ENCODE measurements around the gene IQSEC1.

Gene IQSEC1

GRCh38 chr3:12908136-12908730 is 165.0 kb downstream of the IQSEC1 start:
- DNase-seq (ENCODE audit: low read depth in 2 of 2): no peak

GRCh38 chr3:12907729-12908128 is 165.5 kb downstream of the IQSEC1 start:
- DNase-seq (ENCODE audit: low read depth in 2 of 2): no peak

- no peak for DNase-seq (ENCODE audit: low read depth in 2 of 2)
Measured at GRCh38 chr3:12907296-12907695, 165.9 kb downstream of the IQSEC1 start.

GRCh38 chr3:12906916-12907290 is 166.3 kb downstream of the IQSEC1 start:
- no peak for DNase-seq (ENCODE audit: low read depth in 2 of 2)

GRCh38 chr3:12906141-12906915 is 166.9 kb downstream of the IQSEC1 start:
- no peak for DNase-seq (ENCODE audit: low read depth in 2 of 2)

GRCh38 chr3:12905316-12906071 is 167.7 kb downstream of the IQSEC1 start:
- no peak for DNase-seq (ENCODE audit: low read depth in 2 of 2)

- no peak for DNase-seq (ENCODE audit: low read depth in 2 of 2)
Measured at GRCh38 chr3:12904951-12905315, 168.3 kb downstream of the IQSEC1 start.

- DNase-seq (ENCODE audit: low read depth in 2 of 2): no peak
Measured at GRCh38 chr3:12903881-12904280, 169.3 kb downstream of the IQSEC1 start.

GRCh38 chr3:12903000-12903800 is 170.0 kb downstream of the IQSEC1 start:
- no peak for DNase-seq (ENCODE audit: low read depth in 2 of 2)

GRCh38 chr3:12902181-12902999 is 170.8 kb downstream of the IQSEC1 start:
- no peak for DNase-seq (ENCODE audit: low read depth in 2 of 2)

GRCh38 chr3:12901623-12902045 is 171.6 kb downstream of the IQSEC1 start:
- no peak for DNase-seq (ENCODE audit: low read depth in 2 of 2)

- DNase-seq (ENCODE audit: low read depth in 2 of 2): no peak
Measured at GRCh38 chr3:12900885-12901411, 172.3 kb downstream of the IQSEC1 start.

- DNase-seq (ENCODE audit: low read depth in 2 of 2): no peak
Measured at GRCh38 chr3:12898965-12899755, 174.1 kb downstream of the IQSEC1 start.

GRCh38 chr3:12898290-12898964 is 174.8 kb downstream of the IQSEC1 start:
- DNase-seq (ENCODE audit: low read depth in 2 of 2): no peak

- no peak for DNase-seq (ENCODE audit: low read depth in 2 of 2)
Measured at GRCh38 chr3:12897381-12898289, 175.6 kb downstream of the IQSEC1 start.

- DNase-seq (ENCODE audit: low read depth in 2 of 2): no peak
Measured at GRCh38 chr3:12896063-12896985, 176.9 kb downstream of the IQSEC1 start.

- no peak for DNase-seq (ENCODE audit: low read depth in 2 of 2)
Measured at GRCh38 chr3:12895391-12896062, 177.7 kb downstream of the IQSEC1 start.
